CD4-positive, alpha-beta T cell treated with Interleukin-6 for 4 hours (primary cell): ENCODE data around the gene AK6.
A peak's percentile ranks its signal among the peaks of the same experiment; 100 is the strongest.
"Not testable (repeated sequence)": the region's sequence is repeated elsewhere in the genome, so short reads cannot be mapped to it uniquely, and the experiment has no call there.

Source experiments
- DNase-seq: peaks from one replicate; pipeline ENCODE4 v3.0.0-alpha.2; 2020; ENCODE audit warnings: mixed read lengths

The AK6 gene

GRCh38 chr5:69334793-69335268 is 34.5 kb downstream of the AK6 start:
- DNase-seq, result peak; percentile 85

- not testable (repeated sequence) for DNase-seq
Measured at GRCh38 chr5:69333668-69334315, 35.5 kb downstream of the AK6 start.

- no peak for DNase-seq
Measured at GRCh38 chr5:69331528-69332445, 37.5 kb downstream of the AK6 start.

- DNase-seq, result no peak
Measured at GRCh38 chr5:69329905-69330489, 39.3 kb downstream of the AK6 start.

GRCh38 chr5:69326365-69326764 is 43.0 kb downstream of the AK6 start:
- DNase-seq, result no peak

GRCh38 chr5:69317391-69317790 is 51.9 kb downstream of the AK6 start:
- no peak for DNase-seq

GRCh38 chr5:69315972-69316371 is 53.3 kb downstream of the AK6 start:
- no peak for DNase-seq

GRCh38 chr5:69313428-69313827 is 55.9 kb downstream of the AK6 start:
- DNase-seq, result no peak

- no peak for DNase-seq
Measured at GRCh38 chr5:69312459-69313160, 56.7 kb downstream of the AK6 start.

GRCh38 chr5:69309380-69309779 is 59.9 kb downstream of the AK6 start:
- DNase-seq, result no peak

GRCh38 chr5:69308046-69308553 is 61.2 kb downstream of the AK6 start:
- DNase-seq, result no peak

GRCh38 chr5:69305512-69305911 is 63.8 kb downstream of the AK6 start:
- no peak for DNase-seq
